K562 (cell line): Measurements from ENCODE around the gene ATIC.

ENCODE experiments used
- CBX5 ChIP-seq: IDR thresholded peaks from 2 replicates; pipeline ENCODE4 v1.6.1; 2014; ENCODE audit warnings: low read depth, borderline replicate concordance
- CTCF ChIP-seq, 3 experiments: IDR thresholded peaks in 2 of 3; conservative IDR thresholded peaks in 1 of 3; 2 replicates each; pipeline ENCODE4 v1.5.1; 2011 to 2012; ENCODE audit warnings: low read length in 3 of 3, mild to moderate bottlenecking in 3 of 3, control low read depth in 2 of 3, improper control_type of control experiment in 1 of 3, inconsistent platforms in 1 of 3, low read depth in 1 of 3, mixed read lengths in 1 of 3, moderate library complexity in 1 of 3; ENCODE audit not compliant: insufficient read depth in 2 of 3
- HCFC1 ChIP-seq: IDR thresholded peaks from 2 replicates; pipeline ENCODE4 v1.6.1; 2012; ENCODE audit warnings: low read depth, low read length, improper control_type of control experiment
- LEF1 ChIP-seq: fragments of 450-650 bp; IDR thresholded peaks from 2 replicates; pipeline ENCODE4 v1.6.1; 2016; ENCODE audit warnings: mild to moderate bottlenecking
- POLR2A ChIP-seq: fragments of 450-650 bp; conservative IDR thresholded peaks from 2 replicates; pipeline ENCODE4 v1.6.1; 2016
- SRSF9 ChIP-seq: fragments of 200-400 bp; formaldehyde crosslinking; IDR thresholded peaks from 2 replicates; pipeline ENCODE4 v1.6.1; 2017; ENCODE audit warnings: low read depth, low read length, borderline replicate concordance
- ZFP91 ChIP-seq: sonication (generic); formaldehyde crosslinking; IDR thresholded peaks from 2 replicates; pipeline ENCODE4 v1.8.0; 2022; ENCODE audit warnings: mild to moderate bottlenecking, missing genetic modification reagents
- TF ChIP-seq, protein P1 (sequence below): sonication (generic); formaldehyde crosslinking; IDR thresholded peaks from 2 replicates; pipeline ENCODE4 v1.8.1; 2023; ENCODE audit warnings: mild to moderate bottlenecking, missing genetic modification reagents

DNA sequence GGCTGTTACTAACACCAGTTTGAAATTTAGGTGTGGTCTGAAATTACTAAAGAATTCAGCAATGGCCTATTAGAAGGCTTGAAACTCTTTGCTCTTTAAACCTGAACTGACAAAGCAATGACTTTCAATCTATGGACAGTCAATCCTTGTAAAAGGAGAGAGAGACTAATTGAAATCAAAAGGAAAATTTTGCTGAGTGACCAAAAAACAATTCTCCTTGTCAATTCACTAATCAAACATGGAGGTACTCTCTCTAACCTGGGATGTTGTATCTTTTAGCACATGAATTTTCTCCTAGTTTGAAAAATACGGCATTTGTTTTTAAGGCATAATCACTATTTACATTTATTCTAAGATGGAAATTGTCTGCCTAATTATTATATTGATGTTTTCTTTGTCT, 49.6 kb upstream of the ATIC start:
- no peak for TF ChIP-seq CTCF (IDR thresholded peaks at IDR 0.05 in 2 of 3, conservative IDR thresholded peaks at IDR 0.05 in 1 of 3; ENCODE audit: insufficient read depth in 2 of 3, low read depth in 1 of 3, low read length in 3 of 3)
- TF ChIP-seq, protein P1, sequence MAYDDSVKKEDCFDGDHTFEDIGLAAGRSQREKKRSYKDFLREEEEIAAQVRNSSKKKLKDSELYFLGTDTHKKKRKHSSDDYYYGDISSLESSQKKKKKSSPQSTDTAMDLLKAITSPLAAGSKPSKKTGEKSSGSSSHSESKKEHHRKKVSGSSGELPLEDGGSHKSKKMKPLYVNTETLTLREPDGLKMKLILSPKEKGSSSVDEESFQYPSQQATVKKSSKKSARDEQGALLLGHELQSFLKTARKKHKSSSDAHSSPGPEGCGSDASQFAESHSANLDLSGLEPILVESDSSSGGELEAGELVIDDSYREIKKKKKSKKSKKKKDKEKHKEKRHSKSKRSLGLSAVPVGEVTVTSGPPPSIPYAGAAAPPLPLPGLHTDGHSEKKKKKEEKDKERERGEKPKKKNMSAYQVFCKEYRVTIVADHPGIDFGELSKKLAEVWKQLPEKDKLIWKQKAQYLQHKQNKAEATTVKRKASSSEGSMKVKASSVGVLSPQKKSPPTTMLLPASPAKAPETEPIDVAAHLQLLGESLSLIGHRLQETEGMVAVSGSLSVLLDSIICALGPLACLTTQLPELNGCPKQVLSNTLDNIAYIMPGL (CRISPR knock-in tag), result no peak
- no peak for TF ChIP-seq LEF1
- TF ChIP-seq POLR2A, result no peak
- no peak for TF ChIP-seq HCFC1
- TF ChIP-seq CBX5, result no peak
- TF ChIP-seq ZFP91, result no peak
- TF ChIP-seq SRSF9, result no peak
